MCF 10A (cell line): ENCODE measurements around the gene DUS2. TPM values are rescaled to one million over a fixed set of nuclear protein-coding genes. Genes with fewer than 3 reads are reported as not detected.

Experiments
- BruUV-seq: library from RNA; stranded (reverse); fragments of 400-500 nt; replicated peaks from 2 replicates; lab custom pipeline; 2021; lab: Mats Ljungman, UMichigan
- CTCF ChIA-PET: fragments of 300-600 bp; sonication (Branson Sonifier 250); formaldehyde crosslinking; extraction: SDS; loops from one replicate; lab custom pipeline; 2021; ENCODE audit warnings: antibody characterized with exemption, inconsistent platforms; lab: Yijun Ruan, JAX
- POLR2A ChIA-PET: fragments of 300-600, 350-650 bp; sonication (Branson Sonifier 250); formaldehyde crosslinking; extraction: SDS; loops from one replicate; lab custom pipeline; 2020; ENCODE audit warnings: antibody characterized with exemption, inconsistent platforms; lab: Yijun Ruan, JAX
- DNase-seq: peaks from one replicate; pipeline ENCODE4 v3.0.0-alpha.2; 2018; ENCODE audit not compliant: unreplicated experiment
- H3K27ac Mint-ChIP-seq: one replicate; pipeline ENCODE4 v1.8.0; 2022; ENCODE audit warnings: mild to moderate bottlenecking, low read depth, mixed read lengths; ENCODE audit not compliant: unreplicated experiment
- H3K27me3 Mint-ChIP-seq: one replicate; pipeline ENCODE4 v1.8.0; 2022; ENCODE audit warnings: mixed read lengths; ENCODE audit not compliant: insufficient read depth, unreplicated experiment
- H3K36me3 Mint-ChIP-seq: one replicate; pipeline ENCODE4 v1.8.0; 2022; ENCODE audit warnings: mild to moderate bottlenecking, moderate library complexity, mixed read lengths; ENCODE audit not compliant: insufficient read depth, unreplicated experiment
- H3K4me1 Mint-ChIP-seq: one replicate; pipeline ENCODE4 v1.8.0; 2022; ENCODE audit warnings: mixed read lengths; ENCODE audit not compliant: insufficient read depth, unreplicated experiment
- H3K4me3 Mint-ChIP-seq: one replicate; pipeline ENCODE4 v1.8.0; 2022; ENCODE audit warnings: mild to moderate bottlenecking, moderate library complexity, mixed read lengths; ENCODE audit not compliant: unreplicated experiment
- H3K9me3 Mint-ChIP-seq: one replicate; pipeline ENCODE4 v1.8.0; 2022; ENCODE audit warnings: mixed read lengths; ENCODE audit not compliant: unreplicated experiment
- CTCF ChIP-seq: fragments of 200-600 bp; IDR thresholded peaks from one replicate; pipeline ENCODE4 v1.8.0; 2022; ENCODE audit warnings: antibody characterized with exemption, mild to moderate bottlenecking; ENCODE audit not compliant: unreplicated experiment
- intact Hi-C: fragments of 100-400 bp; cut with micrococcal nuclease; formaldehyde crosslinking; loops from 2 replicates; pipeline ENCODE4 v1.14.1; 2022
- total RNA-seq: library from RNA; stranded (reverse); gene quantifications from 2 replicates; pipeline ENCODE4 v1.2.3, GENCODE V29; 2022

Gene DUS2
- total RNA-seq, 1 experiment from 2014 or later: 24.2 TPM

- no TSS peak for BruUV-seq
- TF ChIP-seq CTCF: no peak
- H3K9me3 Mint-ChIP-seq: no peaks in the 10 kb centered on the region
- ChIA-PET CTCF (interaction anchor here (0.6 to 1.2 kb wide), 4 partner anchors 18 to 77 kb away, joined by 3 to 4 read pairs (median 4); no protein-coding TSS in a partner anchor), POLR2A (interaction anchor here (1.1 kb wide), 1 partner anchor 22 kb away, joined by 5 read pairs; no protein-coding TSS in a partner anchor)
- no peak overlapping the region for H3K4me3 Mint-ChIP-seq
- peaks cover 6% of the 10 kb centered on the region for H3K4me1 Mint-ChIP-seq
- intact Hi-C loops: no loop called here
- no peak overlapping the region for H3K27ac Mint-ChIP-seq
- DNase-seq: no peak
- H3K36me3 Mint-ChIP-seq: no peaks in the 10 kb centered on the region
- no peaks in the 10 kb centered on the region for H3K27me3 Mint-ChIP-seq
These were observed 36.1 kb upstream of the DUS2 start for GRCh38 chr16:67986949-67987348.

DNA sequence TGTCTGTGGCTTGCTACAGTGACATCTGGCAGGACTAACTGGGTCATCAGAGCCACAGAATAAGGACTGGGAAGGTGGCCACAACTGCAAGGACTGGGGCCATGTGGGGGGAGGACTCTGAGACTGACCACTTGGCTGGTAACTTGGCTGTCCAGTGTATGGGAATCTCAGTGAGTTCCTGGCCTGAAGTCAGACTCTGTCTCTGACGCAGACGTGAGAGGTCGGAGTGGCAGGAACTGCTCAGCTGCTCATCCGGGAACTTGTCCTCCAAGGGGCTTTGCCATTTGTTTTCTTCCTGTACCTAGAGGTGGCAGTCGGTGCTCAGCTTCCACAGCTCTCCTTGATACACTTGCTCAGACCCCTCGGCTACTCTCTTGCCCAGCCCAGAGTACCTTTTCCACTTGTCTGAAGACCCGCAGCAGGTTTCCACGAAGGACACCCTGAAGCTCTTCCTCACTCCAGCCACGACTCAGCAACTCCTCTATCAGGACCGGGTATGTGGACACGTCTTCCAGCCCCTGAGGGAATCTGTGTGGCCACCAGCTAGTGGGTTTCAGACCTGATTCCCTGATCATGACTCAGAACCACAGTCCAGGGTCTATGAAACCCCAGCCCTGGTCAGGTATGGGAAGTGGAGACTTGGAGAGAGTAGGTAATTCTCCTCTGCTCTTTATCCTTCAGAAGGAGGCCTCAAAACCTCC lies 35.5 kb upstream of the DUS2 start:
- no TSS peak for BruUV-seq
- ChIA-PET POLR2A (interaction anchor here (1.1 to 1.4 kb wide), 2 partner anchors 21 to 36 kb away, joined by 4 to 5 read pairs; partner anchors contain the start of genes DDX28 and DUS2), CTCF (interaction anchor here (1.2 to 1.6 kb wide), 2 partner anchors 55 to 77 kb away, joined by 3 read pairs; no protein-coding TSS in a partner anchor)
- H3K27me3 Mint-ChIP-seq: no peaks in the 10 kb centered on the region
- H3K9me3 Mint-ChIP-seq: no peaks in the 10 kb centered on the region
- no peak overlapping the region for H3K27ac Mint-ChIP-seq
- DNase-seq: no peak
- no peak for TF ChIP-seq CTCF
- H3K4me3 Mint-ChIP-seq: no peak overlapping the region
- no peaks in the 10 kb centered on the region for H3K36me3 Mint-ChIP-seq
- intact Hi-C loops: no loop called here
- peaks cover 6% of the 10 kb centered on the region for H3K4me1 Mint-ChIP-seq

DNA sequence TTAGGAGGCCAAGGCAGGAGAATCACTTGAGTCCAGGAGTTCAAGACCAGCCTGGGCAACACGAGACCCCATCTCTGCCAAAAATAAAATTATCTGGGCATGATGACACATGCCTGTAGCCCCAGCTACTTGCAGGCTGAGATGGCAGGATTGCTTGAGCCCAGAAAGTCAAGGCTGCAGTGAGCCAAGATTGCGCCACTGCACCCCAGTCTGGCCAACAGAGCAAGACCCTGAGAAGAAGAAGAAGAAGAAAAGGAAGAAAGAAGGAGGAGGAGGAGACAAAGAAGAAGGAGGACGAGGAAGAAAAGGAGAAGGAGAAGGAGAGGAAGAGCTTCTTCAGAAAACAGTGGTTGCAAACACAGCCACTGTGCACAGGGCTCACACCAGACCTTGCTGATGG lies 34.4 kb upstream of the DUS2 start:
- DNase-seq: no peak
- Mint-ChIP-seq H3K4me1 (peaks cover under 1% of the 10 kb centered on the region), H3K27me3 (no peaks in the 10 kb centered on the region), H3K36me3 (no peaks in the 10 kb centered on the region), H3K4me3 (no peak overlapping the region), H3K9me3 (no peaks in the 10 kb centered on the region), H3K27ac (no peak overlapping the region)
- no TSS peak for BruUV-seq
- TF ChIP-seq CTCF: no peak
- CTCF ChIA-PET: interaction anchor here (0.5 to 1.6 kb wide), 4 partner anchors 13 to 232 kb away, joined by 3 to 4 read pairs (median 3); no protein-coding TSS in a partner anchor
- intact Hi-C loops: no loop called here
- POLR2A ChIA-PET: interaction anchor here (0.6 to 1.4 kb wide), 3 partner anchors 10 to 35 kb away, joined by 3 to 4 read pairs (median 3); partner anchors contain the start of genes DDX28 and DUS2

DNA sequence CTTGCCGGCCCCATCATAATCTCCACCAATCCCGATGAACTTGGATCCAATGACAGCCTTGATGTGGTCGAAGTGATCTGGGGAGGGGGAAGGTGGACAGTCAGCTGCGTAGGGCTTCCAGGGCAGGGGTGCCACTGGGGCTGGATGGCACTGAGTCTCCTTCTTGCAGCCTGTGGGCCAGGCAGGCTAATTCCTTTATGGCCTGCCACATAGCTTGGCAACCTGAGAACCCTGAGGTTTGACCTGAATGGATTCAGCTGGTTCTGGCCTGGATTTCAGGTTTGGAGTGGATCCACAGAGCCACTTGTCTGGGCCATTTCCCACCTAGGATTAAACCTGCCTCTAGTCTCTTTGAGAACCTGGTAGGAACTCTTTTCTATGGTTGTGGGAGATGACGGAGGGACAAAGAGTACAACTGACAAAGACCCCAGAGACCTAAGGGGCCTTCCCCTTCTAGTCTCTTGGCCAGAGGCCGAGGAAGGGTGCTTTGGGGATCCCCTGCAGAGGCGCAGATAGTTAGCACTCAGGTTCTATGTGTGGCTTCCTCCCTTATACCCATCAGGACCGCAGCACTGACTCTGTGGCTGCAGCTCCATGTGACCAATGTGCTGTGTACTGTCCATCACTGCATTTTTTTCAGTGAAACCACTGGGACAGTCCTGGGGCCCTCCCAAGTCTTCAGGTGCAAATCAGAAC lies 33.6 kb upstream of the DUS2 start:
- Mint-ChIP-seq H3K36me3 (no peaks in the 10 kb centered on the region), H3K4me3 (no peak overlapping the region), H3K9me3 (no peaks in the 10 kb centered on the region), H3K4me1 (no peaks in the 10 kb centered on the region), H3K27me3 (no peaks in the 10 kb centered on the region), H3K27ac (no peak overlapping the region)
- DNase-seq: no peak
- TF ChIP-seq CTCF: no peak
- ChIA-PET CTCF (interaction anchor here (0.9 to 1.0 kb wide), 2 partner anchors 12 to 73 kb away, joined by 4 read pairs; no protein-coding TSS in a partner anchor), POLR2A (interaction anchor here (1.0 kb wide), 1 partner anchor 23 kb away, joined by 4 read pairs; no protein-coding TSS in a partner anchor)
- intact Hi-C loops: no loop called here
- no TSS peak for BruUV-seq
